Neural cell (in vitro differentiated cells): ENCODE measurements around the gene SMG6. TPM values are rescaled to one million over a fixed set of nuclear protein-coding genes. Genes with fewer than 3 reads are reported as not detected.
A peak's percentile ranks its signal among the peaks of the same experiment; 100 is the strongest.

ENCODE experiments used
- H2AFZ ChIP-seq: fragments of 200-600, 300-800 bp; sonication (generic), shearing (Covaris generic); 2 replicates; pipeline ENCODE4 v1.6.0; 2014; ENCODE audit warnings: low read depth, mild to moderate bottlenecking, antibody characterized with exemption, low read length, moderate library complexity
- H3F3A ChIP-seq: fragments of 200-600 bp; shearing (Covaris generic); 2 replicates; pipeline ENCODE4 v1.6.1; 2016; ENCODE audit warnings: mild to moderate bottlenecking, moderate library complexity, mixed read lengths, antibody characterized with exemption, low read length; ENCODE audit not compliant: insufficient read depth, poor library complexity, severe bottlenecking
- H3K27ac ChIP-seq: fragments of 200-600, 300-800 bp; sonication (generic), shearing (Covaris generic); 2 replicates; pipeline ENCODE4 v1.5.1; 2014; ENCODE audit warnings: mild to moderate bottlenecking, low read length, moderate library complexity
- H3K27me3 ChIP-seq: fragments of 300-800, 200-600 bp; sonication (generic), shearing (Covaris generic); 2 replicates; pipeline ENCODE4 v1.6.0; 2014; ENCODE audit warnings: mild to moderate bottlenecking, low read depth, low read length, moderate library complexity; ENCODE audit not compliant: insufficient read depth
- H3K36me3 ChIP-seq: fragments of 300-800, 200-600 bp; sonication (generic), shearing (Covaris generic); 2 replicates; pipeline ENCODE4 v1.5.1; 2014; ENCODE audit warnings: mild to moderate bottlenecking, antibody characterized with exemption, low read length, moderate library complexity; ENCODE audit not compliant: insufficient read depth
- H3K4me2 ChIP-seq: fragments of 300-800, 200-600 bp; sonication (generic), shearing (Covaris generic); 2 replicates; pipeline ENCODE4 v1.6.0; 2014; ENCODE audit warnings: mild to moderate bottlenecking, low read length
- H3K4me3 ChIP-seq: fragments of 300-800, 200-600 bp; sonication (generic), shearing (Covaris generic); 2 replicates; pipeline ENCODE4 v1.5.1; 2014; ENCODE audit warnings: mild to moderate bottlenecking, low read length, moderate library complexity
- H3K79me2 ChIP-seq: fragments of 200-600 bp; shearing (Covaris generic); replicated peaks from 2 replicates; pipeline ENCODE4 v1.6.0; 2014; ENCODE audit warnings: mild to moderate bottlenecking, low read length, moderate library complexity; ENCODE audit not compliant: insufficient read depth
- H3K9ac ChIP-seq: fragments of 300-800, 200-600 bp; sonication (generic), shearing (Covaris generic); 2 replicates; pipeline ENCODE4 v1.6.1; 2016; ENCODE audit warnings: mild to moderate bottlenecking, low read length, mixed read lengths
- H3K9me2 ChIP-seq: fragments of 200-600 bp; shearing (Covaris generic); 2 replicates; pipeline ENCODE4 v1.6.1; 2016; ENCODE audit warnings: mild to moderate bottlenecking, low read length, mixed read lengths; ENCODE audit not compliant: insufficient read depth
- H3K9me3 ChIP-seq: fragments of 200-600, 300-800 bp; sonication (generic), shearing (Covaris generic); 2 replicates; pipeline ENCODE4 v1.6.1; 2016; ENCODE audit warnings: mild to moderate bottlenecking, mixed run types, low read length, moderate library complexity, mixed read lengths
- H4K20me1 ChIP-seq: fragments of 200-600 bp; shearing (Covaris generic); 2 replicates; pipeline ENCODE4 v1.6.1; 2016; ENCODE audit warnings: mild to moderate bottlenecking, mixed run types; ENCODE audit not compliant: insufficient read depth
- CTCF ChIP-seq: fragments of 450-650 bp; IDR thresholded peaks from 2 replicates; pipeline ENCODE4 v1.5.1; 2014; ENCODE audit warnings: antibody characterized with exemption, mild to moderate bottlenecking, moderate library complexity; ENCODE audit not compliant: poor library complexity, severe bottlenecking
- EP300 ChIP-seq: fragments of 450-650 bp; conservative IDR thresholded peaks from 2 replicates; pipeline ENCODE4 v1.6.1; 2014; ENCODE audit warnings: antibody characterized with exemption, mild to moderate bottlenecking, moderate library complexity; ENCODE audit not compliant: poor library complexity, severe bottlenecking
- EZH2 ChIP-seq: fragments of 200-600, 300-800 bp; shearing (Covaris generic), sonication (generic); IDR thresholded peaks from 2 replicates; pipeline ENCODE4 v1.6.1; 2014; ENCODE audit warnings: antibody characterized with exemption, low read length, borderline replicate concordance, mild to moderate bottlenecking; ENCODE audit not compliant: insufficient read depth, poor library complexity, severe bottlenecking
- MXI1 ChIP-seq: fragments of 450-650 bp; conservative IDR thresholded peaks from 2 replicates; pipeline ENCODE4 v1.6.1; 2014; ENCODE audit warnings: antibody characterized with exemption, mild to moderate bottlenecking; ENCODE audit not compliant: poor library complexity, severe bottlenecking
- POLR2AphosphoS5 ChIP-seq: IDR thresholded peaks from 2 replicates; pipeline ENCODE4 v1.6.1; 2012
- RAD21 ChIP-seq: fragments of 450-650 bp; conservative IDR thresholded peaks from 2 replicates; pipeline ENCODE4 v1.6.1; 2014; ENCODE audit warnings: antibody characterized with exemption, mild to moderate bottlenecking, moderate library complexity
- REST ChIP-seq: IDR thresholded peaks from 2 replicates; pipeline ENCODE4 v1.6.1; 2012; ENCODE audit warnings: borderline replicate concordance
- SMC3 ChIP-seq: fragments of 450-650 bp; conservative IDR thresholded peaks from 2 replicates; pipeline ENCODE4 v1.6.1; 2014; ENCODE audit warnings: antibody characterized with exemption, mild to moderate bottlenecking, moderate library complexity; ENCODE audit not compliant: poor library complexity
- TAF1 ChIP-seq: IDR thresholded peaks from 2 replicates; pipeline ENCODE4 v1.6.1; 2012; ENCODE audit warnings: low read depth
- polyA plus RNA-seq: library from polyadenylated mRNA; depleted of rRNA; stranded (reverse); fragments of >200 nt; gene quantifications from 2 replicates; pipeline ENCODE4 v1.2.3, GENCODE V29; 2014

Gene SMG6
- polyA plus RNA-seq, 1 donor from 2014 or later: 13.9 TPM

GRCh38 chr17:2057175-2057759 lies 246.3 kb downstream of the SMG6 start:
- no peak overlapping the region for H3K4me2 ChIP-seq
- H3K9ac ChIP-seq: no peak overlapping the region
- no peaks in the 10 kb centered on the region for H3K36me3 ChIP-seq
- TF ChIP-seq CTCF (no peak), EP300 (no peak), EZH2 (no peak)
- no peak overlapping the region for H2AFZ ChIP-seq
- no peaks in the 10 kb centered on the region for H3K9me2 ChIP-seq
- H3K79me2 ChIP-seq: no peaks in the 10 kb centered on the region
- H3F3A ChIP-seq: no peaks in the 10 kb centered on the region
- H3K27me3 ChIP-seq: peaks cover 72% of the 10 kb centered on the region
- H3K9me3 ChIP-seq: peaks cover 5% of the 10 kb centered on the region
- H3K27ac ChIP-seq: no peak overlapping the region
- no peaks in the 10 kb centered on the region for H4K20me1 ChIP-seq
- H3K4me3 ChIP-seq: no peak overlapping the region

- H3K9ac ChIP-seq: no peak overlapping the region
- TF ChIP-seq CTCF (peak; percentile 41), EZH2 (no peak), TAF1 (no peak), MXI1 (peak; percentile 24), RAD21 (peak; percentile 7), REST (no peak), EP300 (no peak), SMC3 (peak; percentile 20), POLR2AphosphoS5 (no peak)
- no peak overlapping the region for H3K4me3 ChIP-seq
- H3K36me3 ChIP-seq: no peaks in the 10 kb centered on the region
- H3K27ac ChIP-seq: no peak overlapping the region
- H3K9me2 ChIP-seq: no peaks in the 10 kb centered on the region
- no peaks in the 10 kb centered on the region for H3F3A ChIP-seq
- no peak overlapping the region for H3K4me2 ChIP-seq
- H2AFZ ChIP-seq: no peak overlapping the region
- H3K9me3 ChIP-seq: peaks cover 5% of the 10 kb centered on the region
- H3K27me3 ChIP-seq: peaks cover 78% of the 10 kb centered on the region
- no peaks in the 10 kb centered on the region for H4K20me1 ChIP-seq
- no peaks in the 10 kb centered on the region for H3K79me2 ChIP-seq
These were observed 247.1 kb downstream of the SMG6 start for GRCh38 chr17:2056206-2057174.
